ENCODE measurements around the gene CATSPERE.
A peak's percentile ranks its signal among the peaks of the same experiment; 100 is the strongest.
"Not testable (repeated sequence)": the region's sequence is repeated elsewhere in the genome, so short reads cannot be mapped to it uniquely, and the experiment has no call there.

Gene CATSPERE

GRCh38 chr1:244636488-244637259 lies 175.6 kb downstream of the CATSPERE start:
- no peak for DNase-seq

DNA sequence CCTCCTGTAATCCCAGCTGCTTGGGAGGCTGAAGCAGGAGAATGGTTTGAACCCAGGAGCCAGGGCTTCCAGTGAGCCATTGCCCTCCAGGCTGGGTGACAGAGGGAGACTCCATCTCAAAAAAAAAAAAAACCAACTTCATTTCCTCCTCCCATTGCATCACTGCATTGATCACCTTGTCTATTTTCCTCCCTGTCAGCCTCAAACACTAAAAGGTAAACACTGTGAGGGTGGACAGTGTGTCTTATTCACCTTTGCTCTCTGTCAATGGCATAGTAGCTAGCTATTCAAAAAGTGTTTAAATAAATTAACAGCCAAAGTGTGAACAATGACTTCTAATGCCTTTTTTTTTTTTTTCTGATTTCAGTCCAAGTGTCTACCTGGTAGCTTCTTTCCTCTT lies 178.5 kb downstream of the CATSPERE start:
- no peak for DNase-seq

DNA sequence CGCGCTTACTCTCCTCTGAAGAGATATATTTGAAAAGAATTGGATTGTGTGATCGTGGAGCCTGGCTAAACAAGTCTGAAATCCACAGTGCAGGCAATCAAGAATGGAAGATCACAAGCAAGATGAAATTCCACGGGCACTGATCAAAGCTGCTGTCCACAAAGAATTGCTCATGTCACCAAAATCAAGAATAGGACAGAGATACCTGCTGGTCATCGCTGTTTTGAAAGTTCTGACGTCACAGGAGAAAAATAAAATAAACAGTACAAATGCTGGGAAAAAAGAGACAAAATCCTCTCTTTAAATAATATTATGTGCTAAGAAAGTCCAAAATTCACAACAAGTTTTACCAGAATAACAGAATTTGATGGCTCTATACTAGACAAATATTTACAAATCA lies 179.8 kb downstream of the CATSPERE start:
- no peak for DNase-seq

GRCh38 chr1:244642526-244642925 lies 181.5 kb downstream of the CATSPERE start:
- no peak for DNase-seq

GRCh38 chr1:244642988-244643387 lies 181.9 kb downstream of the CATSPERE start:
- DNase-seq: no peak

DNA sequence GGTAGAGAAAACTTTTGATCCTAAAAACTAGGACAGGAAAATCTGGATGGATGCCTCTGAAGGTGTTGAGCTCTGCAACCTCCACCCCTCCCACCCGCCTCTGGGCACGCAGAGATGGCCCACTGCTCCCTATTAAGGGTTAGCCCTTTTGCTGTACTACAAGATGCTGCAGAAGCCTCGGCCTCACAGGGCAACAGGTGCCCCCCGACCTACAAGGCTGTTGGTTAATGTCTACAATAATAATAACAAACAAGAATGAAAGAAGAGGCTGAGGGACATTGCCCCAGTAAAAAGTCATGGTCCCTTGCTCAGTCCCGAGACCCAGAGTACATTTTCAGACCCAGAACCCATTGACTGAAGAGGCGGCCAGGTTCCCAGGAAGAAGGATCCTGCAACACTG lies 184.3 kb downstream of the CATSPERE start:
- no peak for DNase-seq

GRCh38 chr1:244645890-244646289 lies 184.8 kb downstream of the CATSPERE start:
- no peak for DNase-seq

DNA sequence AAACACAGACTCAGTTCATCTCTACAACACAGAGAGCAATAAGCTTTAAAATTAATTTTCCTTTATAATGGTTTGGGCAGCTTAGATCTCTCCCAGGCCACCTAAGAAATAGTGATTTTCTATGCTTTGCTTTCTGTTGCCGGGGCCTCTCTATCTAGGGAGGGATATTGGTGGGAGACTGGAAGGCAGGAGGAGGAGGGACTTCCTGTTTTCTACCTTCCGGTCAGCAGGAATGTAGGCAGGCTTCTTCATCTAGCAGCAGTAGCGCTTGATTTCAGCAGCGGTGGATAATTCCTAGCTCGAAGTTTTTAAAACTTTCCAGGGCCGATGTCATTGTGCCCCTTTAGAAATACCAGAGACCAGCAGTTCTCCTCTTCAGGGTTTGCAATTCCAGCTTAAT lies 186.7 kb downstream of the CATSPERE start:
- no peak for DNase-seq

- no peak for DNase-seq
Observed at GRCh38 chr1:244651956-244652622, 191.0 kb downstream of the CATSPERE start.

GRCh38 chr1:244652623-244653438 lies 191.8 kb downstream of the CATSPERE start, which contains the start of gene DESI2:
Gene DESI2, plus strand, starts transcription at chr1:244653126. Its CDS starts 188 bp downstream, at chr1:244653314.
- DNase-seq: peak; percentile 100

GRCh38 chr1:244653439-244654107 lies 192.5 kb downstream of the CATSPERE start:
- DNase-seq: no peak

- no peak for DNase-seq
Observed at GRCh38 chr1:244654108-244655038, 193.3 kb downstream of the CATSPERE start.

GRCh38 chr1:244655186-244655585 lies 194.1 kb downstream of the CATSPERE start:
- no peak for DNase-seq

- DNase-seq: no peak
Observed at GRCh38 chr1:244657421-244657820, 196.3 kb downstream of the CATSPERE start.

DNA sequence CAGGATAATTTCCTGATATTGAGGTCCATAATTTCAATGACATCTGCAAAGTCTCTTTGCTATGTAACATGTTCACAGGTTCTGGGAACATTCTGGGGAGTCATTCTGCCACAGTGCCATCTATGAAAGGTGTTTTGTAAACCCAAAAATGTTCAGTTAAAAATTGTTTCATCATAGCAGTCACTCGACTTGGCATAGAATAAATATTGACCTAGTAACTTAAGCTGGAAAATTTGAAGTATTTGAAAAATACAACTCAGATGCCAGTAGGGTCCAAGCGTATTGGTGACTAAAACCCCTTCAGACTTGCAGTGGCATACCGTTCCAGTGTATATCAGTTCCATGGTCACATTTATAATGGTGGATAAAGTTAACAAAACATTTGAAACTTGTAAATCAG lies 198.6 kb downstream of the CATSPERE start:
- no peak for DNase-seq

DNA sequence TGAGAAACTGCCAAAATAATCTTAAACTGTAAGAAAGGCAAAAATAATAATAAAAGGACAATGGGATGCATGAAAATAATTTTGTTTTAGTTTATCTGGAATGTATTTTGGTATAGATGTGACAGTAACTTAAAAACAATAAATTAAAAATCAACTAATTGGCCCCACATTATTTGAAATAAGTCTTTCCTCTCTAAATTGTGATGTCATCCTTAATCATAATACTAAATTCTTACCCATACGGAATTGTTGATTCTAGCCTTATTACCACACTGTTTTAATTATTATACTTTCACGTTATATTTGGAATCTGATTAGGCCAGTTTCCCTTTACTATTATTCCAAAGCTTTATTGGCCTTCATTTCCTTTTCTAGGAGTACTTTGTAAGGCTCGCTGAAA lies 199.5 kb downstream of the CATSPERE start:
- no peak for DNase-seq

DNA sequence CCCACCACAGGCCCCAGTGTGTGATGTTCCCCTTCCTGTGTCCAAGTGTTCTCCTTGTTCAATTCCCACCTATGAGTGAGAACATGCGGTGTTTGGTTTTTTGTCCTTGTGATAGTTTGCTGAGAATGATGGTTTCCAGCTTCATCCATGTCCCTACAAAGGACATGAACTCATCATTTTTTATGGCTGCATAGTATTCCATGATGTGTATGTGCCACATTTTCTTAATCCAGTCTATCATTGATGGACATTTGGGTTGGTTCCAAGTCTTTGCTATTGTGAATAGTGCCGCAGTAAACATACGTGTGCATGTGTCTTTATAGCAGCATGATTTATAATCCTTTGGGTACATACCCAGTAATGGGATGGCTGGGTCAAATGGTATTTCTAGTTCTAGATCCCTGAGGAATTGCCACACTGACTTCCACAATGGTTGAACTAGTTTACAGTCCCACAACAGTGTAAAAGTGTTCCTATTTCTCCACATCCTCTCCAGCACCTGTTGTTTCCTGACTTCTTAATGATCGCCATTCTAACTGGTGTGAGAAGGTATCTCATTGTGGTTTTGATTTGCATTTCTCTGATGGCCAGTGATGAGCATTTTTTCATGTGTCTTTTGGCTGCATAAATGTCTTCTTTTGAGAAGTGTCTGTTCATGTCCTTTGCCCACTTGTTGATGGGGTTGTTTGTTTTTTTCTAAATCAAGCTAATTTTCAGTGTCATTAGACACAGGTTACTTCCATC lies 200.7 kb downstream of the CATSPERE start:
- not testable (repeated sequence) for DNase-seq

- no peak for DNase-seq
Observed at GRCh38 chr1:244662599-244662998, 201.5 kb downstream of the CATSPERE start.

- no peak for DNase-seq
Observed at GRCh38 chr1:244664353-244664752, 203.3 kb downstream of the CATSPERE start.

DNA sequence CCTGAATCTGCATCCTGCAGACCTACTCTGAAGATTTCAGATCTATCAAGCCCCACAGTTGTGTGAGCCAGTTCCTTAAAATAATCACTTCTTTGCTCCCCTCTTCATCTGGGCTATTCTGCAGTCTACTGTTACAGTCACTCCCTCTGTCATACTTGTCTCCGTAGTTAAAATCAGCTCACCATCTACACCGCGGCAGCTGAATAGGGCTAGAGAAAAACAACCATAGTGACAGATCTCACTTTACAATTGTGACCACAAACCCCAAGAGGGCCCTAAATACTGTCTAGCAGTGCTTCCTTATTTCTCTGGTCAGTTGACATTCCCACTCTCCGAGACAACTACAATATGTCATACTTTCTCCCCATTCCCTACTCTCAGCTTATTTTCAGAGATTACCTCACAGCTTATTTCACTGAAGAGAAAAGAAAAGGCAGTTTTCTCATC lies 204.7 kb downstream of the CATSPERE start:
- no peak for DNase-seq
